Body of pancreas (tissue), 4 donors: ENCODE data around the gene FGFBP1. TPM values are rescaled to one million over a fixed set of nuclear protein-coding genes. Genes with fewer than 3 reads are reported as not detected.
A peak's percentile ranks its signal among the peaks of the same experiment; 100 is the strongest.

ENCODE experiments used
- ATAC-seq: fragments of 150-250 bp; one replicate; pipeline ENCODE4 v1.9.1; 2016
- DNase-seq, 4 donors: peaks; one replicate each; pipeline ENCODE4 v3.0.0-alpha.2; 2019
- H3K27ac ChIP-seq, 4 donors: fragments of 200-600 bp; sonication (generic); 1 replicate in 3 of 4; 2 replicates in 1 of 4; pipeline versions ENCODE4 v1.5.1 to v1.6.1; 2016 to 2019; ENCODE audit warnings: mild to moderate bottlenecking in 1 of 4, mixed read lengths in 1 of 4, moderate library complexity in 1 of 4
- H3K27me3 ChIP-seq, 2 donors: fragments of 200-600 bp; sonication (generic); one replicate each; pipeline ENCODE4 v1.6.0; 2016; ENCODE audit warnings: mild to moderate bottlenecking in 1 of 2
- H3K36me3 ChIP-seq, 2 donors: fragments of 200-600 bp; sonication (generic); replicated peaks in 1 of 2; 2 replicates each; pipeline ENCODE4 v1.5.1; 2016; ENCODE audit warnings: low read depth in 2 of 2; ENCODE audit not compliant: insufficient read depth in 1 of 2
- H3K4me1 ChIP-seq: fragments of 200-600 bp; sonication (generic); one replicate; pipeline ENCODE4 v1.6.0; 2016
- H3K4me3 ChIP-seq, 2 donors: fragments of 200-600 bp; sonication (generic); 1 replicate in 1 of 2; 2 replicates in 1 of 2; pipeline ENCODE4 v1.5.1; 2016 to 2019
- H3K9me3 ChIP-seq, 3 donors: fragments of 200-600 bp; sonication (generic); 1 replicate in 2 of 3; 2 replicates in 1 of 3; pipeline ENCODE4 v1.5.1; 2016
- POLR2A ChIP-seq, 3 donors: fragments of 450-650 bp; IDR thresholded peaks; one replicate each; pipeline ENCODE4 v1.6.1; 2016; ENCODE audit warnings: antibody characterized with exemption in 3 of 3, mild to moderate bottlenecking in 2 of 3
- WGBS, 2 donors: methylation state at CpG; one replicate each; pipeline ENCODE4 v1.1.5; 2017; 5-methylcytosine and 5-hydroxymethylcytosine counted together
- intact Hi-C: fragments of 100-400 bp; cut with DNase I; formaldehyde crosslinking; loops from one replicate; pipeline ENCODE4 v1.15.1; 2023
- total RNA-seq, 2 donors: library from RNA; depleted of rRNA; stranded (reverse); fragments of >200 nt; gene quantifications; one replicate each; pipeline ENCODE4 v1.1.0, GENCODE V29; 2016
- TF ChIP-seq, protein P1 (sequence below), 7 experiments: fragments of 450-650 bp in 4 of 7; fragments of 200-600 bp in 3 of 7; sonication (generic) in 3 of 7; IDR thresholded peaks; one replicate each; pipeline ENCODE4 v1.5.1; 2016 to 2019; ENCODE audit warnings: antibody characterized with exemption in 7 of 7

The FGFBP1 gene
- total RNA-seq, 2 donors from 2014 or later = not detected

DNA sequence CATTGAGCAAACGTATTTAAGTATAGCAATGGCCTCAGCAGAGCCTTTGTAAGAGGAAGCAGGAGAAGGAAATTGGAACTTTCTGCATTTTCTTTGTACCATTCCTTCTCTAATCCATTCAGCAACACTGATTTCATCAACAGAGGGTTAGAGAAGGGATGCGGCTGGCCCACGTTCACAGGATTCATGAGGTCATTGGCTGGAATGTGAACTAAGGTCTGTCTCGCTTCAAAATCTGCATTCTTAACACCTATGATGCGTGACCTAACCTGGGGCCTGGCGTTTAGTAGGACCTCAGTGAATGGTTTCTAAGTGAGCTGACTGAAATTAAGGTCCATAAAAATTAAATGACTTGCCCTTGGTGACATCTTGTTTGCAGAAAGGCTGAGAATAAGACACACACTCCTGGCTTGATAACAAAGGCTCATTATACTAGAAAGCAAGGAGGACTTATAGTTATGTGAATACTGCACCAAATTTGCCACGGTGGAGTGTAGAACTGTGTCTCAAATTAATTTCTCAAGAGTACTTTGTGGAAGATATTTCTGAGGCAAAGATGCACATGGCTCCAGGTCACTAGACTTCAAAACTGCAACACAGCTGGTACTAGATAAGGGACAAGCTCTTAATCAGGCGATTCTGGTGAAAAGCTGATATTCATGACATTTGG is 25.4 kb downstream of the FGFBP1 start:
- TF ChIP-seq, protein P1, sequence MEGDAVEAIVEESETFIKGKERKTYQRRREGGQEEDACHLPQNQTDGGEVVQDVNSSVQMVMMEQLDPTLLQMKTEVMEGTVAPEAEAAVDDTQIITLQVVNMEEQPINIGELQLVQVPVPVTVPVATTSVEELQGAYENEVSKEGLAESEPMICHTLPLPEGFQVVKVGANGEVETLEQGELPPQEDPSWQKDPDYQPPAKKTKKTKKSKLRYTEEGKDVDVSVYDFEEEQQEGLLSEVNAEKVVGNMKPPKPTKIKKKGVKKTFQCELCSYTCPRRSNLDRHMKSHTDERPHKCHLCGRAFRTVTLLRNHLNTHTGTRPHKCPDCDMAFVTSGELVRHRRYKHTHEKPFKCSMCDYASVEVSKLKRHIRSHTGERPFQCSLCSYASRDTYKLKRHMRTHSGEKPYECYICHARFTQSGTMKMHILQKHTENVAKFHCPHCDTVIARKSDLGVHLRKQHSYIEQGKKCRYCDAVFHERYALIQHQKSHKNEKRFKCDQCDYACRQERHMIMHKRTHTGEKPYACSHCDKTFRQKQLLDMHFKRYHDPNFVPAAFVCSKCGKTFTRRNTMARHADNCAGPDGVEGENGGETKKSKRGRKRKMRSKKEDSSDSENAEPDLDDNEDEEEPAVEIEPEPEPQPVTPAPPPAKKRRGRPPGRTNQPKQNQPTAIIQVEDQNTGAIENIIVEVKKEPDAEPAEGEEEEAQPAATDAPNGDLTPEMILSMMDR (IDR thresholded peaks at IDR 0.05) = no peak
- no peak for TF ChIP-seq POLR2A (IDR thresholded peaks at IDR 0.05)
- Histone ChIP-seq H3K36me3 (no peaks in the 10 kb centered on the region), H3K27me3 (no peaks in the 10 kb centered on the region), H3K4me1 (no peaks in the 10 kb centered on the region), H3K27ac (peak overlapping the region in 1 of 4 donors; percentile 13), H3K9me3 (no peaks in the 10 kb centered on the region), H3K4me3 (no peak overlapping the region)
- intact Hi-C loops = no loop called here
- no peak for DNase-seq
- 41 to 56% methylated on average over 8 of the region's 8 CpGs for WGBS, 2 donors
- peak; percentile 15 for ATAC-seq

DNA sequence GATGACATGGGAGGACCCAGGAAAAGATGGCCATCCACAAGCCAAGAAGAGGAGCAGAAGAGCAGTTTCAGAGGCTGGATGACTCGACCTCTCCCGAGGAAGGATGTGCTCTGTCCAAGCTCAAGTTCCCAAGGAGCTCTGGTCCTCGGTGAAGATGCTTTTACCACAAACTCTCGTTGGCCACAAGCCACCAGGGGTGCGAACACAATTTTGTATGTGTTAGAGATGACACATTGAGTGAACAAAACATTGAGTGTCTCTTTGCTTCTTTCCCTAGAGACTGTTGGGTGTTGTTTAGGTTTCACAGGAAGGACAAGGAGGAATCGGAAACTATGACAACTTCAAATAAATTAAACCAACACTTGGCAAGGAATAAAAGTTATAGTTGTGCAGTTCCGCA is 26.3 kb downstream of the FGFBP1 start:
- Histone ChIP-seq H3K4me1 (no peaks in the 10 kb centered on the region), H3K27me3 (no peaks in the 10 kb centered on the region), H3K4me3 (no peak overlapping the region), H3K36me3 (no peaks in the 10 kb centered on the region), H3K9me3 (no peaks in the 10 kb centered on the region), H3K27ac (no peak overlapping the region)
- DNase-seq (no peak), ATAC-seq (no peak)
- TF ChIP-seq POLR2A (IDR thresholded peaks at IDR 0.05) = no peak
- TF ChIP-seq, protein P1 (IDR thresholded peaks at IDR 0.05) = no peak
- intact Hi-C loops = no loop called here
- 43 to 57% methylated on average over 7 of the region's 7 CpGs for WGBS, 2 donors

DNA sequence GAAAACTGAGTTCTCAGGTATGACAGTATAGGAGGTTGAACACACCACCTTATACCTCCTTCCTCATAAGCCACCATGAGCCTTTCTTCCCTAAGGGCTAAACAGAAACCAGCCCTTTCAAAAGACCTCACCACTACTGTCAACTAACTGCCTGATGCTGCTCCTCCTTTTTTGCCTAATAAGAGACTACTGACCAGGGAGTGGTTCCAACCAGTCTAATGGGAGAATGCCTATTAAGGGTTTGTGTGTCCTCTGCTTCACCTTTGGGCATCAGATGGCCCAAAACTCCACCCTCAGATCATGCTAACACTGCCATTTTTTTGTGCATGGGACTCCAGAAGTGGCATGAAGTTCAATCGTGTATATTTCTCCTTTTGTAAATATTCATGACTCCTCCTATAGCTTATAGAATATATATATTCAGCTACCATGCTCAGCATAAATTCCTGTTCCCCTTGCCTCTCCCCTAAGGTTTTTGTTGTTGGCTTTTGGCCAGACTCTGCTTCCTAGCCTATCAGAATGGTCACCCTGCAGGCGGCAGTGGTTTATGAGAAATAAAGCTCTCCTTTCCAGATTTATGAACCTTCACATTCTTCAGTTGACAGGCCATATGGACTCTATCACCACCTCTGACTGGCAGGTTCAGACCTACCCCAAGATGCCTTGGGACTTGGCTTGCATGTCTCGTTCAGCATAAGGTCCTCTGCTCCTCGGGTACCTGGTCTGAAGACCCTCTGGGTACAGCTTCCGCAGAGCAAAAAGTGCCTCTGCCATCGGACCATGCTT is 28.2 kb downstream of the FGFBP1 start:
- Histone ChIP-seq H3K4me3 (no peak overlapping the region), H3K9me3 (no peaks in the 10 kb centered on the region), H3K27ac (no peak overlapping the region), H3K36me3 (no peaks in the 10 kb centered on the region), H3K27me3 (peaks cover 0 to 7% of the 10 kb centered on the region in 2 donors), H3K4me1 (no peaks in the 10 kb centered on the region)
- intact Hi-C loops = no loop called here
- 72 to 73% methylated on average over 6 of the region's 6 CpGs for WGBS, 2 donors
- TF ChIP-seq, protein P1 (IDR thresholded peaks at IDR 0.05) = no peak
- no peak for TF ChIP-seq POLR2A (IDR thresholded peaks at IDR 0.05)
- DNase-seq (no peak), ATAC-seq (no peak)

DNA sequence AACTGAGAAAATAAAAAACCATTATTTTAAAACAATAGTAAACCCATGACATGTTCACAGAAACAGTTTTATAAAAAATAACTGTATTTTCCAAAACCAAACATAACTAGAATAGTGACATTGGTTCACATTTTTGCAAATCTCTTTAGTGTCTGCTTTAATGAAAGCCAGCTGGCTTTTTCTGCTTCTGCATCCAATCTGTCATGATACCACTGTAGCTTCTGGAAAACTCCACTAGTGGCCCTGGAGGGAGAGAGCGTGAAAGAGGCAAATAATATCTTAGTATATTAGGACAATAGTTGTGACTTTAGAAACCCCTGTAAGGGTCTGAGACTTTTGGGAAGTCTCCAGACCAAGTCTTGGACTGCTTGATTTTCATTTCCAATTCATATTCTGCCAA is 31.1 kb downstream of the FGFBP1 start:
- H3K27me3 ChIP-seq = peaks cover 0 to 7% of the 10 kb centered on the region in 2 donors
- no peak for DNase-seq
- intact Hi-C loops = no loop called here
- no peak for ATAC-seq
- H3K36me3 ChIP-seq = no peaks in the 10 kb centered on the region
- no peak for TF ChIP-seq POLR2A (IDR thresholded peaks at IDR 0.05)
- TF ChIP-seq, protein P1 (IDR thresholded peaks at IDR 0.05) = no peak
- H3K27ac ChIP-seq = no peak overlapping the region
- H3K4me3 ChIP-seq = no peak overlapping the region
- H3K9me3 ChIP-seq = no peaks in the 10 kb centered on the region
- H3K4me1 ChIP-seq = no peaks in the 10 kb centered on the region
- WGBS, 2 donors = 86 to 95% methylated on average over 1 of the region's 1 CpG
